Ecto neural progenitor cell (in vitro differentiated cells): ENCODE data around the gene HAUS7.

ENCODE experiments used
- DNase-seq: peaks from one replicate; pipeline ENCODE4 v3.0.0-alpha.2; 2018; ENCODE audit warnings: low spot score

Gene HAUS7

DNA sequence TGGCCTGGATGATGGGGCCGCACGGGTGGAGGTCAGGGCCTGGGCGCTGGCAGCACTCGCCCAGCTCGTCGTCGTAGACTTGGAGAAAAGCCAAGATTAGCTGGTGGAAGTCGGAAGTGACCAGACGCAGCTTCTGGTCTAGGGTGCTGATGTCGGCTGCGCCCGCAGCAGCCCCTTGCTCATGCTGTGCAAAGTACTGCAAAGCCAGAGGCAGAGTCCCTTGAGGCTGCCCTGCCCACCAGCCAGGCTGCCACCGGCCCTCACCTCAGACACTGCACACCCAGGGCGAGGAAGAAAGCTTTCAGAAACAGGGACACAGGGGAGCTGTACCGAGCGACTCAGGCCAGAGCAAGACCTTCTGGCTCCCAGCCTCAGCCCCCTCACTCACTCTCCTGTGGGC is 14.8 kb downstream of the HAUS7 start:
- DNase-seq, result no peak

GRCh38 chrX:153454901-153455550 is 15.3 kb downstream of the HAUS7 start:
- no peak for DNase-seq

DNA sequence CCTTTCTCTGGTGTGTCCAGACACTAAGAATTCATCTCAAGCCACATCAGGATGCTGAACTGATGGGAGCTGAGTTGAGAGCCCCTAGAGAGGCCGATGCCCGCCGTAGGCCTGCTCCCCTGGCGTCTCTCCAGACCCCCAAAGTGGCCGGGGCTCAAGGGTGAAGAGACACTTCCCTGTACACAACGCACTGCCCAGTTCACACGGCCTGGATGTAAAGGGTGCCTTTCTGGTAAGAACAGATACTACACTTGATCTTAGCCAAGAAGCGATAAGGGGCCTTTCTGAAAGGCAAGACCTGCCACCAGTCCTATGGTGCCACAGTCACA is 19.5 kb downstream of the HAUS7 start:
- DNase-seq, result no peak

DNA sequence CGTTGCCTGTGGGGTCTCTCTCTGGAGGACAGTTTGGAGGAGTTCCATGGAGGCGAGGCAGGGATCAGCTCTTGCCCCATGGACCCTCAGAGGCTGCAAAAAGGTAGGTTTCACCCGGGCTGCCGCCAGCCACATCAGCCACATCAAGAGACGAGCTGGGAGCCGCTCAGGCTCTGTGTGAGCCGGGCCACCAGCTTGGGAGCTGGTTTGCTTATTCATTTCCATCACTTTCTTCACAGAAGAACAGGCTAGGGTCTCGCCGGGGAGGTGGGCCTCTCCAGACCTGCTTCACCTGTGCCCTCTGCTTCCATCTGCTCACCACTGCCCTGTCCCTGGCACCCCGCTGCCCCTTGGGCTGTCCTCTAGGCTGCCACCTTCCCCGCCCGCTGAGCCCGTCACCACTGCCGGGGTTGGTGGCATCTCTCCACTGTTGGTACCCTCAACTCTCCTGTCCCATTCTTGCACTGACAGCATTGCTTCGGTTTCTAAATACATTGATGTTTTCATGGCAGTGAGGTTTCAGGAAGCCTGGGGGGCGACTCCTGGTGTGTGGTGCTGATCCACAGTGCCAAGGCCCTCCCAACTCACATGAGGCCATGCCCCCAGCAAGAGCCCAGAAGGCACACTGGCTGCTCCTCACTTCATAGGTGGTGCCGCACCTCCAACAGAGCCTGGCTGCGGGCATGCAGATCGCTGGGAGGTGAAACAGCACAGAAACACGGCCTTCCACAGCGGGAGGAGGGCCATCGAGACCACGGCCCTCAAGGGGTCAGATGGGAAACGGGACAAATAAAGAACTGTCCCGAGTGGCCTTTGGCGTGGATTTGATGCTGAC is 20.0 kb downstream of the HAUS7 start:
- no peak for DNase-seq

GRCh38 chrX:153449368-153450113 is 20.8 kb downstream of the HAUS7 start:
- DNase-seq, result no peak

DNA sequence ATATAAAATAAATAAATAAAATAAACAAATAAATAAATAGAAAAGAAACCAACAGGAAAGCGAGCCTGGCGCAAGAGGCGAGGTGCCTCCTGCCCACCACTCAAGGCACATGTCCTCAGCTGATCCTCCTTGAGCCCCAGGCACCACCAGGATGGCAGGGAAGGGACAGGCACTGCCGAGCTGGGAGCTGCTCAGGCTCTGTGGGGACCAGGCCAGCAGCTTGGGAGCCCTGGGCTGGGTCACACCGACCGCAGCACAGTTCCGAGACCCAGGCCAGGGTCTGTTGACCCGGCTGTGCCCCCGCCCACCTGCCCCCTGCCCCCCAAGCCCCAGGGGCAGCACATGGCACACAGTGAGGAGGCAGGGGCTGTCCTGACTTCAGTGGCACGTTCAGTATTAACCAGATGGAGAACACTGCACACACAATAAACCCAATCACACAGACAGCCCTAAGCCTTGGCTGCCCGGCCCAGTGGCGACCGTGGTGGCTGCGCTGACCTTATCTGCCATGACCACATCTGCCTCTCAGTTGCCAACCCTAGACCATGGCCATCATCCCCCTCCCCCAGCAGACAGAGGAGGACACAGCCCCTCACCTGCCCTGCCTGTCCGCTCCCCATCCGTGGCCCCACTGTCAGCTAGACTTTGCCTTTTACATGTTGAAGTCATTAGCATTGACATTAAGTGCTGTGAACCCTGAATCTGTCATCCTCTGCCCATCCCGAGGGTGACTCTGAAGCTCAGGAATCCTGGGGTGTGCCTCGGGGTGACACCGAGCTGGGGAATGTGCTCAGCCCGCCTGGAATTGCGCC is 21.6 kb downstream of the HAUS7 start:
- no peak for DNase-seq

DNA sequence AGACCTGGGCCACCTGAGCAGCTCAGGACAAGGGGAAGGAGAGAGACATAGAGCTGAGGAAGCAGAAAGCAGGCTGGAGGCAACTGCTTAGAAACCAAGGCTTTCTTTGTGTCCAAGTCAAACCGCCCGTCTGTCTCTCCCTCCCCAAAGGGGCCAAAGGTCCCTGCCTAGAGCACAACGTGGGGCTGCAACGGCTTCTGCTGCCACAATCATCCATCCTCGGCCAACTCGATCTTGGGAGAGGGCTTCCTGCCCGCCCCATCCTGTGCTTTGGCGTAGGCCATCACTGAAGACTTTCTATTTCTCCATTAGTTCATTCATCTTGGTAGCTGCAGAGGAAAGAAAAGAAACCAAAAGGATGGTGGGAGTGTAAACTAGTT is 22.8 kb downstream of the HAUS7 start:
- no peak for DNase-seq

GRCh38 chrX:153446950-153447580 is 23.3 kb downstream of the HAUS7 start:
- DNase-seq, result no peak

- DNase-seq, result no peak
Measured at GRCh38 chrX:153446636-153446936, 23.8 kb downstream of the HAUS7 start.

- DNase-seq, result no peak
Measured at GRCh38 chrX:153445856-153446635, 24.3 kb downstream of the HAUS7 start, which contains the start of gene TREX2. Gene TREX2, minus strand, starts transcription at chrX:153446056. Its CDS starts 626 bp downstream, at chrX:153445430.

DNA sequence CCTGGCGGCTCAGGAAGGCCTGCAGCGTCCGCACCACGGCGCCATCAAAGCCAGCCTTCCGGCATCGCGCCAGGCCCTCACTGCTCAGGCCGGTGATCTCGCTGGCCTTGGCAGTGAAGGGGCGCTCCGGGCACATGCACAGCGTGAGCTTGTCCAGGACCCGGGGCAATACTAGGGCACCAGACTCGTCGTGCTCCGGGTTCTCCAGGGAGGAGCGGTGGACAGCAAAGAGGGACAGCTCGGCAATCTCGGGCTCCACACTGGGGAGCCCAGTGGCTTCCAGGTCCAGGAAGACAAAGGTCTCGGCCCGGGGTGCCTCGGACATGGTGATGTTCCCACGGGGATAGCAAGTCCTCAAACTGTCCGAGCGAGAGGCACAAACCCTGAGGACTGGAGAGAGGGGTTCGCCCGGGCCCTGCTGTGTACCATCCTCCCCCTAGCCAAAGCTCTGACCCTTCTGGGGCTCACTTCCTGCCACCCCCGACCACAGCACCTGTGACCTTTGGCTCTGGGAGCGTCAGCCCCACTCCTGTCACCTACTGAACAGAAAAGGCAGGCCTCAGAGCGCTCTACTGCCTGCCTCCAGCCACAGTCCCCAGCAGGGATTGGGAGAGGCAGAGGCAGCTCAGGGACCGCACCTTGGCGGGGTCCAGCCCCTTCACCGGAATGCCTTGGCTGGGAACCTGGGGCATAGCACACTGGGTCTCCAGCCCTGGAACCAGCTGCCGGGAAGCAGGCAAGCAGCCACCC is 25.1 kb downstream of the HAUS7 start:
- DNase-seq, result no peak

DNA sequence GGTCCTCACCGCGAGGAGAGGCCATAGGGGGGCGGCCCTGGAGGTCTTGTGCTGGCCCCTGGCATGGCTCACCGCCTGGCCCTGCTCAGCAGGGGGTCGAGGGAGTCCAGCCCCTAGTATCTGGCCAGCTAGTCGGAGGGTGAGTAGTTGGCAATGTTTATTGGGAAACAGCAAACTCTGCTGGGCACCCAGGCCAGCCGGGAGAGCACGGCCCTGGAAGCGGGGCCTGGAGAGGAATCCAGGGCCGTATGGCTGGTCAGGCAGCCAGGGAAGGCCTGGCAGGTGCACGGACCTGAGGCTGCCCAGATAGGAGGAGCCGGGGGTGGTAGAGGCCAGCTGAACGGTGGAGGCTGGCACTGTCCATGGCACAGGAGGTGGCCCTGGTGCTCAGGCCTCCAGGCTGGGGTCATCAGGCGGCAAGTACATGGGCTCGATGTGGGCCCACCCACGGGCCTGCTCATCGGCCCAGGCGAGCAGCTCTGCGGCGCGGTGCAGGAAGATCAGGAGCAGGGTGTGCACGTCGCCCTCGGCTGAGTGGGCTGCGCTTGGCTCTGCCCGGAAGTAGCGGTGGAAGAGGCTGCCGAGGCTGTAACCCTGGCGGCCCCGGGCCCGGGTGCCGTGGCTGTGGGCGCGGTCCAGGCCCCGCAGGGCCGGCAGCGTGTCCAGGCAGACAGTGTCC is 25.9 kb downstream of the HAUS7 start:
- no peak for DNase-seq

DNA sequence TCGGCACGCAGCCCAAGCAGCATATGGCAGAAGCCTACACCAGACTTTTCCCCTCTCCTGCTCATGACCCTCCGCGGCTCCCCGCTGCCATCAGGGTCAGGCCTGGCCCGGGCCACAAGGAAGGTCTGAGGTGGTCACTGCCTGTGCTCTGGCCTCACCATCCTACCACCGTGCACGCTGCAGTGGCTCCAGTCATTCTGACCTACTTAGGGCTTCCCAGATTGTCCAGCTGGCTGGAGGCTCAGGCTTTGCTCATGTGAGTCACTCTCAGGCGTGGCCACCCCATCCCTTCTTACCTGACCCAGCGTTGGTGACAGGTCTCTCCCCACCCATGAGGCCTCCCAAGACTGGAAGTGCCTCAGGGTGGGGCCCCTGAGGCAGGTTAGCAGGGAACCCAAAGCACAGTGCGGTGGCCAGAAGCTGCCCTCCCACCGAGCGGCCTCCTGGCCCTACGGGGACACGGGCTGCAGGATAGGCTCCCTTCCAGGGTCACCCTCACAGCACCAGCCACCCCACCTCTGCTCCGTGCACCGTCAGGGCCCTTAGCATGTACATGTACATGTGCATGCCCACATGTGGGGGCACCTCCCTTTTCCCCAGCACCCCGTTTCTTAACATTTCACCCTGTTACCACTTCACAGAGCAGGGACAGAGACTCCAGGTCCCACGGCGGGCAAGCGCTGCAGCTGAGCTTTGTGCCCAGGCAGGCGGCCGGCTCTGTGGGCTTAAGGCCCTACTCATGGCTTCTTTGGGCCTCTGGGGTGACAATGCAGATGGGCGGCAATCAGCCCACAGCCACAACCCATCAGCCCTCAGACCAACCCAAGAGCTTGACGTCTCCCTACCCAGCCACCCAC is 26.7 kb downstream of the HAUS7 start:
- no peak for DNase-seq

GRCh38 chrX:153442463-153442862 is 27.9 kb downstream of the HAUS7 start:
- DNase-seq, result no peak

DNA sequence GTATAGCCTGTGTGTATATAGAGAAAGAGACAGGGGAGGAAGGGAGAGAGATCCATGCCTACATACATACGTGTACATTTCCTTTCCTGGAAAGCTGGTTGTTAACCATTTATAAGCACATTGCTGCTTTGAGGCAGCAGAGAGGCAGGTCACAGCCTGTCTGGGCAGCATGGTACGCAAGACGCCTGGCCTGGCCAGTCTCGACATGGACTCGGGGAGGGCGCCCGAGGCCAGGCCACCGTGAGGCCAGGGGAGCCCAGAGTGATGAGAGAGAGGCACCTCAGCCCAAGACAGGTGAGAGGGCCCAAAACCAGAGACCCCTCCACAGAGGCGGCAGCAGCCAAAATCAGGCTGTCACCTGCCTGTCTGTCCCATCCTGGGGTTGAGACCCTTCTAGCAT is 28.4 kb downstream of the HAUS7 start:
- DNase-seq, result no peak

DNA sequence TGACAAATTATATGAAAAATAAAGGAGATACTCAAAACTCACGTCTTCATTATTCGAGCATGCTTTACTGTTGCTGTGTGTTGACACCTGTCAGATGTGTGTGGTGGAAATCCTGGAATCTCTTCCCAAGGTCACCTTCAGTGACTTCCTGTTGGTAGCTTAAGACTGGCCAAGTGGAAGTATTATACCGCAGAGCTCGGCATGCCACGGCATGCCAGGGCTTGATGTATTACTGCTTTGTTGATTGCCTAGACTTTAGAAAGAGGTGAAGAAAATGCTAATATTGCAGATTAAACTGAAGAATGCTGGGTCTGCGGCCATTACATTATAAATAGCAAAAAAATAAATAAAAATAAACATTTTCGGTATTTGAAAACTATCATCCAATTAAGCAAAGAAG is 29.1 kb downstream of the HAUS7 start:
- no peak for DNase-seq

- DNase-seq, result no peak
Measured at GRCh38 chrX:153440556-153441135, 29.7 kb downstream of the HAUS7 start.

DNA sequence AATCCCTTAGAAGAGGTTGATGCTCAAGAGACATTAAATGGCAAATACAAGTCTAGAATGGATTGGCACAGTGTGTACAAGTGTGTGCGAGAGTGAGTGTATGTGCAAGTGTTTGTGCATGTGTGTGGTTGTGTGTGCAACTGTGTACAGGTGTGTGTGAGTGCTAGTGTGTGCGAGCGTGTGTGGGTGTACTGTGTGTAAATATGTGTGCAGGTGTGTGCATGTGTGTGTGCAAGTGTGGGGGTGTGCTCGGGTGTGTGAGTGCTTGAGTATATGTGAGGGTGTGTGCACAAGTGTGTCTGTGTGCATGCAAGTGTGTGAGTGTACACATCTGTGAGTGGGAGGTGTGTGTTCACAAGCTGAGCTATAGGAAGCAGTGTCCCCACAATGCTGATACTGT is 30.4 kb downstream of the HAUS7 start:
- no peak for DNase-seq
